ENCODE data around the gene KCNS3. TPM values are rescaled to one million over a fixed set of nuclear protein-coding genes. Genes with fewer than 3 reads are reported as not detected.

Gene KCNS3
- total RNA-seq, 1 donor from 2014 or later = 12.1 TPM

DNA sequence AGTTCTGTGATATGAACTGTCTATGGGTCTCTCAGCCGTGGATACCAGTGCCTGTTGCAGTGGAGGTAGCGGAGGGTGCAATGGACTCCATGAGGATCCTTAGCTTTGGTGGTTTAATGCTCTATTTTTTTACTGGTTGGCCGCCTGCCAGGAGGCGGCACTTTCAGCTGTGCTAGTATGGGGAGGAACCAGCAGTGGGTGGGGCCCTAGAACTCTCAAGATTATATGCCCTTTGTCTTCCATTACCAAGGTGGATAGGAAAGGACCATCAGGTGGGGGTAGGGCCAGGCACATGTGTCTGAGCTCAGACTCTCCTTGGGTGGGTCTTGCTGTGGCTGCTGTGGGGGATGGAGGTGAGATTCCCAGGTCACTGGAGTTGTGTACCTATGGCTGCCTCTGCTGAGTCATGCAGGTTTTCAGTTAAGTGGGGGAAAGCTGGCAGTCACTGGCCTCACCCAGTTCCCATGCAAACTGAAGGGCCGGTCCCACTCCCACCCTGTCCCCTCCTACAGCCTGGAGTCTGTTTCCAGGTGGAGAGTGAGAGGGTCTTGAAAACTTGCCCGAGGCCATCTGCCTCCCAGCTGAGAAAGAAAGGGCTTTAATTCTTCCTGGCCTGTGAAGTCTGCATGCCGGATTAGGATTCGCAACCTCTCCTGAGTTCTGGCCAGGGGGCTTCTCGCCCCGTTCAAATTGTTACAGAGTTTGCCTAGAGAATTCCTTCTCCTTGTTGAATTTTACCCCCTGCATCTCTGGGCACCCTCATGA lies 14.5 kb downstream of the KCNS3 start:
- Mint-ChIP-seq H3K27me3 (ENCODE audit: unreplicated experiment) (peaks cover 2% of the 10 kb centered on the region), H3K4me1 (ENCODE audit: unreplicated experiment) (peaks cover 6% of the 10 kb centered on the region), H3K27ac (ENCODE audit: unreplicated experiment) (no peak overlapping the region), H3K36me3 (ENCODE audit: low read depth, unreplicated experiment) (no peaks in the 10 kb centered on the region), H3K9me3 (ENCODE audit: unreplicated experiment) (peaks cover 8% of the 10 kb centered on the region), H3K4me3 (ENCODE audit: unreplicated experiment) (no peak overlapping the region)
- TF ChIP-seq, protein P1, sequence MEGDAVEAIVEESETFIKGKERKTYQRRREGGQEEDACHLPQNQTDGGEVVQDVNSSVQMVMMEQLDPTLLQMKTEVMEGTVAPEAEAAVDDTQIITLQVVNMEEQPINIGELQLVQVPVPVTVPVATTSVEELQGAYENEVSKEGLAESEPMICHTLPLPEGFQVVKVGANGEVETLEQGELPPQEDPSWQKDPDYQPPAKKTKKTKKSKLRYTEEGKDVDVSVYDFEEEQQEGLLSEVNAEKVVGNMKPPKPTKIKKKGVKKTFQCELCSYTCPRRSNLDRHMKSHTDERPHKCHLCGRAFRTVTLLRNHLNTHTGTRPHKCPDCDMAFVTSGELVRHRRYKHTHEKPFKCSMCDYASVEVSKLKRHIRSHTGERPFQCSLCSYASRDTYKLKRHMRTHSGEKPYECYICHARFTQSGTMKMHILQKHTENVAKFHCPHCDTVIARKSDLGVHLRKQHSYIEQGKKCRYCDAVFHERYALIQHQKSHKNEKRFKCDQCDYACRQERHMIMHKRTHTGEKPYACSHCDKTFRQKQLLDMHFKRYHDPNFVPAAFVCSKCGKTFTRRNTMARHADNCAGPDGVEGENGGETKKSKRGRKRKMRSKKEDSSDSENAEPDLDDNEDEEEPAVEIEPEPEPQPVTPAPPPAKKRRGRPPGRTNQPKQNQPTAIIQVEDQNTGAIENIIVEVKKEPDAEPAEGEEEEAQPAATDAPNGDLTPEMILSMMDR (IDR thresholded peaks at IDR 0.05; ENCODE audit: unreplicated experiment) = no peak
- DNase-seq (ENCODE audit: low spot score) = no peak

DNA sequence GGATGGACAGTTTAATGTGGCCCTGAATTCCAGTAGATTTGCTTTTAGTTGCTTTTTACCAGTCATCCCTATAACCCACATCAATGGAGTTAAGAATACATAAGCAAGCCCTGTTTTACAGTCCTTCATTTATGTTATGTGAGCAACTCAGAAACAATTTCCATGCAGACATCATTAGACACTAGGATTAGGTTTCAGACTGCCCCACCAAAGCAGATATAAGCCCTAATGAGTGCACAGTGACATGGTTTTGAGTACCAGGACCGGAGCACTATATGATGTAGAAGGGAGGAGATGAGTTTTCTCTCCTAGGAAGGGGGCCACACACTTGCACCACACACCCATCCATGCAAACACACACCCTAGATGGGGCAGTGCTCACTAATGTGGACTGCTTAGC lies 15.5 kb downstream of the KCNS3 start:
- peaks cover 2% of the 10 kb centered on the region for H3K27me3 Mint-ChIP-seq (ENCODE audit: unreplicated experiment)
- no peak for DNase-seq (ENCODE audit: low spot score)
- no peak overlapping the region for H3K27ac Mint-ChIP-seq (ENCODE audit: unreplicated experiment)
- H3K36me3 Mint-ChIP-seq (ENCODE audit: low read depth, unreplicated experiment) = no peaks in the 10 kb centered on the region
- H3K4me1 Mint-ChIP-seq (ENCODE audit: unreplicated experiment) = peaks cover 6% of the 10 kb centered on the region
- peaks cover 8% of the 10 kb centered on the region for H3K9me3 Mint-ChIP-seq (ENCODE audit: unreplicated experiment)
- H3K4me3 Mint-ChIP-seq (ENCODE audit: unreplicated experiment) = no peak overlapping the region
- TF ChIP-seq, protein P1 (IDR thresholded peaks at IDR 0.05; ENCODE audit: unreplicated experiment) = no peak

DNA sequence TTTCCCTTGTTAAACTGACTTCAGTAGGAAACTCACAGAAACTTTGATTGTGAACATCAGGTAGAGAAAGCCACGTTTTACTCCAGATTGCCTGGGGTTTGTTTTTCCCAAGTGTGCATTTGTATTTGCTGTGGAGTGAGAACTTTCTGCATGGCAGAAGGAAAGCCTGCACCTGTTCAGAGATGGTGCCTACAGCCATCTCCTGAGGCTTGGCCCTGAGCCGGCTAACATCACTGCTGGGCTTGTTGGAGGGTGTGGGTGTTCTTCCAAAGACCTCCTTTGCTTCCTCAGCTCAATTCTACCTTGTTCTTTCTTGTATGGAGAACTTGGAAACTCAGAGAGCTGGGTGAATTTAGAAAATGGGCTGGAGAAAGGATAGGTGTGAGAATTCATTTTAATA lies 16.1 kb downstream of the KCNS3 start:
- no peak for DNase-seq (ENCODE audit: low spot score)
- no peaks in the 10 kb centered on the region for H3K36me3 Mint-ChIP-seq (ENCODE audit: low read depth, unreplicated experiment)
- no peak overlapping the region for H3K4me3 Mint-ChIP-seq (ENCODE audit: unreplicated experiment)
- peaks cover 6% of the 10 kb centered on the region for H3K4me1 Mint-ChIP-seq (ENCODE audit: unreplicated experiment)
- TF ChIP-seq, protein P1 (IDR thresholded peaks at IDR 0.05; ENCODE audit: unreplicated experiment) = no peak
- H3K27ac Mint-ChIP-seq (ENCODE audit: unreplicated experiment) = no peak overlapping the region
- H3K9me3 Mint-ChIP-seq (ENCODE audit: unreplicated experiment) = peaks cover 8% of the 10 kb centered on the region
- H3K27me3 Mint-ChIP-seq (ENCODE audit: unreplicated experiment) = peaks cover 2% of the 10 kb centered on the region

DNA sequence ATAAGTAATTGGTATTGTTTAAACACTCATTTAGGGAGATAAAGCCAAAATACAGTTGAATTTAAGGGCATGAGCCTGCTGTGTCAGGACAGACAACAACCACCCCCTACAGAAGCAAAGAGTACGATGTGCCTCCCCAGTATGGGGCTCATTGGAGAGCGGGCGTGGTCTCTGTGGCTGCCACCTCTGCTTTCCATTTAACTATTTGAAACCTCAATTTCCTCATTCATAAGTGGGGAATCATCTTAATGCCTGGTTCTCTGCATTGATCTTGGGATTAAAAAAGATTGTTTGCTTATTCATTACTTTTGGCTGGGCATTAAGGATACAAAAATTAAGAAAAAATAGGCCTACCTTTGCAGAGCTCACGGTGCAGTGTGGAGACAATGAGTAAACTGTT lies 21.4 kb downstream of the KCNS3 start:
- Mint-ChIP-seq H3K36me3 (ENCODE audit: low read depth, unreplicated experiment) (no peaks in the 10 kb centered on the region), H3K27ac (ENCODE audit: unreplicated experiment) (no peak overlapping the region), H3K4me1 (ENCODE audit: unreplicated experiment) (no peaks in the 10 kb centered on the region), H3K27me3 (ENCODE audit: unreplicated experiment) (no peaks in the 10 kb centered on the region), H3K9me3 (ENCODE audit: unreplicated experiment) (no peaks in the 10 kb centered on the region), H3K4me3 (ENCODE audit: unreplicated experiment) (no peak overlapping the region)
- TF ChIP-seq, protein P1 (IDR thresholded peaks at IDR 0.05; ENCODE audit: unreplicated experiment) = no peak
- DNase-seq (ENCODE audit: low spot score) = no peak

DNA sequence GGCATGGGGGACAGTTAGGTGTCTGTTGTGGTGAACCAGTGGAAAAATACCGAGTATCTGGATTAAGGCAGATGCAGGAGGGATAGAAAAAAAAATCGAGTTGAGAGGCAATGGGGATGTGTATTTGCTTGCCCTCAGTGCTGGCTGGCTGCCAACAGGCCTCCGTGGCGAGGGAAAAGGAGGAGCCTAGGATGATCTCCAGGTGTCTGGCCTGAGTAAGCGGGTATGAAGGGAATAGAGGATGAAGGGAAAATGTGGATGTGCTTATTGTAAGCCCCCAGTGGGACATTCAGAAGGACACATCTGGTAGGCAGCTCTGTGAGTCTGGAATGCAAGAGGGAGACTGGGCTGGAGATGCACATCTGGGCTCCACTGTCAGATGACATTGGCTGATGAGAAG lies 22.8 kb downstream of the KCNS3 start:
- DNase-seq (ENCODE audit: low spot score) = no peak
- H3K36me3 Mint-ChIP-seq (ENCODE audit: low read depth, unreplicated experiment) = no peaks in the 10 kb centered on the region
- no peak overlapping the region for H3K27ac Mint-ChIP-seq (ENCODE audit: unreplicated experiment)
- TF ChIP-seq, protein P1 (IDR thresholded peaks at IDR 0.05; ENCODE audit: unreplicated experiment) = no peak
- H3K4me1 Mint-ChIP-seq (ENCODE audit: unreplicated experiment) = no peaks in the 10 kb centered on the region
- no peaks in the 10 kb centered on the region for H3K9me3 Mint-ChIP-seq (ENCODE audit: unreplicated experiment)
- H3K4me3 Mint-ChIP-seq (ENCODE audit: unreplicated experiment) = no peak overlapping the region
- H3K27me3 Mint-ChIP-seq (ENCODE audit: unreplicated experiment) = no peaks in the 10 kb centered on the region

Measured in endothelial cell (in vitro differentiated cells).